IMR-90 (cell line): Measurements from ENCODE around the gene ASNSD1. TPM values are rescaled to one million over a fixed set of nuclear protein-coding genes. Genes with fewer than 3 reads are reported as not detected.

Experiments used
- ATAC-seq: fragments of 200-7000 bp; cut with Tn5 transposase; 2 replicates; pipeline ENCODE4 v1.9.1; 2020; ENCODE audit warnings: low read depth, mild to moderate bottlenecking, moderate library complexity
- BruUV-seq: library from RNA; stranded (reverse); fragments of 400-500 nt; replicated peaks from 2 replicates; lab custom pipeline; 2021; lab: Mats Ljungman, UMichigan
- CTCF ChIA-PET: fragments of 300-600 bp; formaldehyde crosslinking; extraction: SDS; loops from one replicate; lab custom pipeline; 2021; ENCODE audit warnings: antibody characterized with exemption; lab: Yijun Ruan, JAX
- POLR2A ChIA-PET: fragments of 300-600 bp; sonication (Branson Sonifier 250); formaldehyde crosslinking; loops from one replicate; lab custom pipeline; 2022; ENCODE audit warnings: antibody characterized with exemption; ENCODE audit not compliant: unreplicated experiment; lab: Charles Lee
- DNase-seq: peaks from one replicate; pipeline ENCODE4 v3.0.0; 2013
- H2AFZ ChIP-seq: replicated peaks from 2 replicates; pipeline ENCODE3; 2013; ENCODE audit warnings: low read length, mild to moderate bottlenecking; ENCODE audit not compliant: poor library complexity
- H2AK5ac ChIP-seq: 2 replicates; pipeline ENCODE4 v1.6.1; 2013; ENCODE audit warnings: low read depth, low read length, inconsistent platforms
- H2AK9ac ChIP-seq: replicated peaks from 2 replicates; pipeline ENCODE3; 2013; ENCODE audit warnings: mild to moderate bottlenecking, low read depth, low read length, moderate library complexity; ENCODE audit not compliant: poor library complexity
- H2BK120ac ChIP-seq: 2 replicates; pipeline ENCODE4 v1.6.1; 2013; ENCODE audit warnings: low read depth, low read length, inconsistent platforms
- H2BK15ac ChIP-seq: 3 replicates; pipeline ENCODE4 v1.6.1; 2013; ENCODE audit warnings: low read depth, low read length, inconsistent platforms
- H2BK20ac ChIP-seq: 2 replicates; pipeline ENCODE4 v1.6.1; 2013; ENCODE audit warnings: low read depth, mild to moderate bottlenecking, inconsistent platforms, low read length, moderate library complexity
- H2BK5ac ChIP-seq: 2 replicates; pipeline ENCODE4 v1.6.1; 2013; ENCODE audit warnings: mild to moderate bottlenecking, low read depth, low read length, inconsistent platforms; ENCODE audit not compliant: poor library complexity, severe bottlenecking
- H3K14ac ChIP-seq: replicated peaks from 2 replicates; pipeline ENCODE4 v1.6.1; 2013; ENCODE audit warnings: low read depth, low read length, inconsistent platforms
- H3K18ac ChIP-seq: 2 replicates; pipeline ENCODE4 v1.6.1; 2013; ENCODE audit warnings: low read depth, low read length, control low read depth
- H3K23ac ChIP-seq: 2 replicates; pipeline ENCODE4 v1.6.1; 2013; ENCODE audit warnings: low read depth, low read length, inconsistent platforms
- H3K27ac ChIP-seq: 2 replicates; pipeline ENCODE4 v1.5.1; 2013; ENCODE audit warnings: mild to moderate bottlenecking, control low read depth, low read length; ENCODE audit not compliant: insufficient read depth
- H3K27me3 ChIP-seq: 2 replicates; pipeline ENCODE4 v1.6.1; 2013; ENCODE audit warnings: low read length; ENCODE audit not compliant: control insufficient read depth, insufficient read depth
- H3K36me3 ChIP-seq: 2 replicates; pipeline ENCODE4 v1.6.1; 2013; ENCODE audit warnings: low read length, mixed read lengths; ENCODE audit not compliant: control insufficient read depth, insufficient read depth
- H3K4ac ChIP-seq: 2 replicates; pipeline ENCODE4 v1.6.1; 2013; ENCODE audit warnings: low read depth, low read length, inconsistent platforms
- H3K4me1 ChIP-seq: 2 replicates; pipeline ENCODE4 v1.6.1; 2013; ENCODE audit warnings: low read length, mixed read lengths; ENCODE audit not compliant: control insufficient read depth, insufficient read depth
- H3K4me2 ChIP-seq: 2 replicates; pipeline ENCODE4 v1.6.1; 2013; ENCODE audit warnings: low read depth, mild to moderate bottlenecking, control low read depth, low read length, moderate library complexity
- H3K4me3 ChIP-seq: 2 replicates; pipeline ENCODE4 v1.5.1; 2013; ENCODE audit warnings: low read depth, mild to moderate bottlenecking, control low read depth, low read length, moderate library complexity; ENCODE audit not compliant: insufficient read depth
- H3K56ac ChIP-seq: 2 replicates; pipeline ENCODE4 v1.6.1; 2013; ENCODE audit warnings: low read length, inconsistent platforms; ENCODE audit not compliant: insufficient read depth; ENCODE audit errors: extremely low read depth
- H3K79me1 ChIP-seq, 2 experiments: 2 replicates each; pipeline ENCODE4 v1.6.1; 2013; ENCODE audit warnings: low read length in 2 of 2, inconsistent platforms in 1 of 2, low read depth in 1 of 2
- H3K9ac ChIP-seq: 2 replicates; pipeline ENCODE4 v1.6.1; 2013; ENCODE audit warnings: low read depth, low read length, control low read depth
- H3K9me1 ChIP-seq: 2 replicates; pipeline ENCODE4 v1.6.1; 2013; ENCODE audit warnings: low read length, inconsistent platforms; ENCODE audit not compliant: insufficient read depth
- H3K9me3 ChIP-seq: 2 replicates; pipeline ENCODE4 v1.6.1; 2013; ENCODE audit warnings: low read length; ENCODE audit not compliant: control insufficient read depth, insufficient read depth
- H4K20me1 ChIP-seq: 2 replicates; pipeline ENCODE4 v1.6.1; 2013; ENCODE audit warnings: low read length, inconsistent platforms; ENCODE audit not compliant: insufficient read depth
- H4K5ac ChIP-seq: 2 replicates; pipeline ENCODE4 v1.6.1; 2013; ENCODE audit warnings: mild to moderate bottlenecking, low read depth, low read length, control low read depth
- H4K8ac ChIP-seq, 2 experiments: 2 replicates each; pipeline ENCODE4 v1.6.1; 2013; ENCODE audit warnings: low read depth in 2 of 2, low read length in 2 of 2, control low read depth in 1 of 2, inconsistent platforms in 1 of 2
- H4K91ac ChIP-seq: 2 replicates; pipeline ENCODE4 v1.6.1; 2013; ENCODE audit warnings: low read depth, low read length, inconsistent platforms; ENCODE audit not compliant: insufficient read depth
- BHLHE40 ChIP-seq: fragments of 150-350 bp; IDR thresholded peaks from 2 replicates; pipeline ENCODE4 v1.6.1; 2016; ENCODE audit warnings: mild to moderate bottlenecking, low read depth, low read length
- CEBPB ChIP-seq: IDR thresholded peaks from 2 replicates; pipeline ENCODE4 v1.6.1; 2012; ENCODE audit warnings: low read depth, low read length, improper control_type of control experiment
- MAFK ChIP-seq: IDR thresholded peaks from 2 replicates; pipeline ENCODE4 v1.6.1; 2012; ENCODE audit warnings: low read depth, low read length, improper control_type of control experiment
- POLR2A ChIP-seq: IDR thresholded peaks from 2 replicates; pipeline ENCODE4 v1.6.1; 2012; ENCODE audit warnings: mild to moderate bottlenecking, low read depth, low read length
- RAD21 ChIP-seq: IDR thresholded peaks from 2 replicates; pipeline ENCODE4 v1.6.1; 2012; ENCODE audit warnings: low read length, improper control_type of control experiment
- RCOR1 ChIP-seq: IDR thresholded peaks from 2 replicates; pipeline ENCODE4 v1.6.1; 2012; ENCODE audit warnings: mild to moderate bottlenecking, low read length, improper control_type of control experiment; ENCODE audit not compliant: insufficient replicate concordance
- SMC3 ChIP-seq: fragments of 150-350 bp; IDR thresholded peaks from 2 replicates; pipeline ENCODE4 v1.6.1; 2016; ENCODE audit warnings: low read depth, mild to moderate bottlenecking, antibody characterized with exemption, low read length, moderate library complexity
- WGBS, 2 experiments: methylation state at CpG; one replicate each; pipeline versions ENCODE4 v1.1.5 to v1.1.7; 2013; ENCODE audit warnings: missing lambda C conversion rate in 2 of 2; ENCODE audit not compliant: insufficient read length in 1 of 2; ENCODE audit errors: extremely low coverage in 2 of 2; 5-methylcytosine and 5-hydroxymethylcytosine counted together
- dilution Hi-C: fragments of 300-500 bp; cut with HindIII; formaldehyde crosslinking; loops from one replicate; pipeline ENCODE4 v1.14.3; 2018; ENCODE audit warnings: low sequenced_read_pairs; ENCODE audit not compliant: unreplicated experiment
- in situ Hi-C: fragments of 300-500 bp; cut with MboI; formaldehyde crosslinking; loops from 3 replicates; pipeline ENCODE4 v1.14.3; 2019; ENCODE audit warnings: low sequenced_read_pairs, inconsistent platforms, mixed read lengths
- intact Hi-C: fragments of 100-400 bp; cut with micrococcal nuclease; formaldehyde crosslinking; loops from 2 replicates; pipeline ENCODE4 v1.10.0; 2022
- polyA plus RNA-seq, 3 experiments: library from polyadenylated mRNA; depleted of rRNA; stranded (reverse); fragments of >200 nt; gene quantifications; 2 replicates each; pipeline ENCODE4 v1.2.3, GENCODE V29; 2012; ENCODE audit warnings: low replicate concordance in 1 of 3
- total RNA-seq: library from RNA; depleted of rRNA; stranded (reverse); fragments of >200 nt; gene quantifications from 2 replicates; pipeline ENCODE4 v1.2.3, GENCODE V29; 2012
- TF ChIP-seq, protein P1 (sequence below): fragments of 150-350 bp; IDR thresholded peaks from 2 replicates; pipeline ENCODE4 v1.6.1; 2016; ENCODE audit warnings: low read depth, mild to moderate bottlenecking, low read length, moderate library complexity, borderline replicate concordance
- TF ChIP-seq, protein P2 (sequence below): conservative IDR thresholded peaks from 2 replicates; pipeline ENCODE4 v1.5.1; 2012; ENCODE audit warnings: mild to moderate bottlenecking, low read depth, low read length, improper control_type of control experiment

Gene ASNSD1
- total and polyA plus RNA-seq, 2 of the 4 experiments (the other 2 are of a cell fraction) = 29.1 to 35.7 TPM

DNA sequence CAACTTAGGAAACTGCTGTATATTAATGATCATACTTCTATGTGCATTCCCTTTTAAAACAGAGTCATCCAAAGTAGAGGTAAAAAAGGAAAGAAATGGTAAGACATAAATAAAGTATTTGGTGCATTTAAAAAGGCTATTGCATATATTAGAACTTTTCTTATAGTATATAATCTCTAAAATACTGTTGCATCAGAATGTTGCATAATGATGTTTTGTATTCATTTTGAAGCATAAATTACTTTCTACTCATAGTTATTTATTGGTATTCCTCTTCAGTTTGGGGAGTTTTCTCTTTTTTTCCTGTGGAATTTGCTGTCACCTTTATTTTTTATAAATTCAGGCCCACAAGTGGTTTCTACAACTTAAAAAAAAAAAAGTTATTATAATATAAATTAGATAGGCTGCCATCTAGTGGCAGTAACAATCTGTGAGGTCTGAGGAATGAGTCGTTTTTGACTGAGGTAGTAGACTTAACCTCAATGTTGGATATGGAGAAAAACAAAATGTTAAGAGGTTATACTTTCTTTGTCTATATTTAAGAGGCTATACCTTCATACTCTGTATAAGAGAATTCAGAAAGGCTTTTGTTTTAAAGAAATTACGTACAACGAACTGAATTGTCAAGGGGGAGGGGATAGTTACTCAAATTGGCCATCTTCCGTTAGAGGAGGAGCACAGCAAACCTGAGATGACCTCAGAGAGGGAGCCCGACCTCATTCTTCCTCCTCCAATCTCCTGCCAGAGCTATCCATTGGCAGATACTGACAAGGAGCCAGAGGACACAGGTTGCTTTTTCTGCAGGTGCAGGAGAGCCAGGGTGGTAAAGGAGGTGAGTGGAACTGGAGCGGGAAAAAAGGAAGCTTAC lies 37.0 kb downstream of the ASNSD1 start:
- dilution Hi-C loops (no loop called here), in situ Hi-C loops (no loop called here), intact Hi-C loops (loop anchor here (2.0 kb wide), 1 partner anchor 37 kb away; the partner anchor contains the start of gene ASNSD1)
- H3K4me2 ChIP-seq = no peak overlapping the region
- H3K14ac ChIP-seq = no peak overlapping the region
- H2BK20ac ChIP-seq = no peak overlapping the region
- no TSS peak for BruUV-seq
- no peaks in the 10 kb centered on the region for H3K36me3 ChIP-seq
- H4K20me1 ChIP-seq = no peaks in the 10 kb centered on the region
- no peak overlapping the region for H2BK15ac ChIP-seq
- no peak overlapping the region for H2BK5ac ChIP-seq
- H4K8ac ChIP-seq = no peak overlapping the region
- ChIA-PET CTCF (interaction anchor here (0.7 to 1.0 kb wide), 2 partner anchors 38 to 48 kb away, joined by 3 read pairs; no protein-coding TSS in a partner anchor), POLR2A (no interaction called here)
- H3K79me1 ChIP-seq = no peaks in the 10 kb centered on the region
- ATAC-seq = peak; percentile 57
- no peak overlapping the region for H2AK5ac ChIP-seq
- H2BK120ac ChIP-seq = no peak overlapping the region
- H3K4me1 ChIP-seq = no peaks in the 10 kb centered on the region
- H3K27me3 ChIP-seq = no peaks in the 10 kb centered on the region
- peak; percentile 48 for DNase-seq
- H3K56ac ChIP-seq = no peak overlapping the region
- no peak overlapping the region for H4K91ac ChIP-seq
- no peak overlapping the region for H3K4ac ChIP-seq
- H3K9ac ChIP-seq = no peak overlapping the region
- H3K18ac ChIP-seq = no peak overlapping the region
- TF ChIP-seq RCOR1 = no peak
- TF ChIP-seq, protein P1, sequence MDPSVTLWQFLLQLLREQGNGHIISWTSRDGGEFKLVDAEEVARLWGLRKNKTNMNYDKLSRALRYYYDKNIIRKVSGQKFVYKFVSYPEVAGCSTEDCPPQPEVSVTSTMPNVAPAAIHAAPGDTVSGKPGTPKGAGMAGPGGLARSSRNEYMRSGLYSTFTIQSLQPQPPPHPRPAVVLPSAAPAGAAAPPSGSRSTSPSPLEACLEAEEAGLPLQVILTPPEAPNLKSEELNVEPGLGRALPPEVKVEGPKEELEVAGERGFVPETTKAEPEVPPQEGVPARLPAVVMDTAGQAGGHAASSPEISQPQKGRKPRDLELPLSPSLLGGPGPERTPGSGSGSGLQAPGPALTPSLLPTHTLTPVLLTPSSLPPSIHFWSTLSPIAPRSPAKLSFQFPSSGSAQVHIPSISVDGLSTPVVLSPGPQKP = no peak
- no peak for TF ChIP-seq MAFK
- TF ChIP-seq BHLHE40 = no peak
- TF ChIP-seq SMC3 = peak; percentile 64
- peak; percentile 31 for TF ChIP-seq RAD21
- no peak for TF ChIP-seq POLR2A
- TF ChIP-seq, protein P2, sequence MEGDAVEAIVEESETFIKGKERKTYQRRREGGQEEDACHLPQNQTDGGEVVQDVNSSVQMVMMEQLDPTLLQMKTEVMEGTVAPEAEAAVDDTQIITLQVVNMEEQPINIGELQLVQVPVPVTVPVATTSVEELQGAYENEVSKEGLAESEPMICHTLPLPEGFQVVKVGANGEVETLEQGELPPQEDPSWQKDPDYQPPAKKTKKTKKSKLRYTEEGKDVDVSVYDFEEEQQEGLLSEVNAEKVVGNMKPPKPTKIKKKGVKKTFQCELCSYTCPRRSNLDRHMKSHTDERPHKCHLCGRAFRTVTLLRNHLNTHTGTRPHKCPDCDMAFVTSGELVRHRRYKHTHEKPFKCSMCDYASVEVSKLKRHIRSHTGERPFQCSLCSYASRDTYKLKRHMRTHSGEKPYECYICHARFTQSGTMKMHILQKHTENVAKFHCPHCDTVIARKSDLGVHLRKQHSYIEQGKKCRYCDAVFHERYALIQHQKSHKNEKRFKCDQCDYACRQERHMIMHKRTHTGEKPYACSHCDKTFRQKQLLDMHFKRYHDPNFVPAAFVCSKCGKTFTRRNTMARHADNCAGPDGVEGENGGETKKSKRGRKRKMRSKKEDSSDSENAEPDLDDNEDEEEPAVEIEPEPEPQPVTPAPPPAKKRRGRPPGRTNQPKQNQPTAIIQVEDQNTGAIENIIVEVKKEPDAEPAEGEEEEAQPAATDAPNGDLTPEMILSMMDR = peak; percentile 53
- TF ChIP-seq CEBPB = peak; percentile 16; the same call in 1 of the 2 replicates
- no peak overlapping the region for H3K27ac ChIP-seq
- no peaks in the 10 kb centered on the region for H3K9me1 ChIP-seq
- H3K9me3 ChIP-seq = no peaks in the 10 kb centered on the region
- no peak overlapping the region for H3K23ac ChIP-seq
- no peak overlapping the region for H4K5ac ChIP-seq
- no peak overlapping the region for H3K4me3 ChIP-seq
- H2AK9ac ChIP-seq = no peak overlapping the region
- H2AFZ ChIP-seq = no peak overlapping the region
- no CpG with 5 or more reads among the region's 6 CpGs for WGBS, 2 experiments
